Erythroblast (primary cell): ENCODE results near the gene ITGAD.

Experiments
- GATA1 ChIP-seq: IDR thresholded peaks from 2 replicates; pipeline ENCODE4 v1.6.1; 2011; ENCODE audit warnings: low read depth, mild to moderate bottlenecking, control low read depth, low read length, moderate library complexity
- POLR2A ChIP-seq: IDR thresholded peaks from 2 replicates; pipeline ENCODE4 v1.6.1; 2011; ENCODE audit warnings: mild to moderate bottlenecking, low read length

DNA sequence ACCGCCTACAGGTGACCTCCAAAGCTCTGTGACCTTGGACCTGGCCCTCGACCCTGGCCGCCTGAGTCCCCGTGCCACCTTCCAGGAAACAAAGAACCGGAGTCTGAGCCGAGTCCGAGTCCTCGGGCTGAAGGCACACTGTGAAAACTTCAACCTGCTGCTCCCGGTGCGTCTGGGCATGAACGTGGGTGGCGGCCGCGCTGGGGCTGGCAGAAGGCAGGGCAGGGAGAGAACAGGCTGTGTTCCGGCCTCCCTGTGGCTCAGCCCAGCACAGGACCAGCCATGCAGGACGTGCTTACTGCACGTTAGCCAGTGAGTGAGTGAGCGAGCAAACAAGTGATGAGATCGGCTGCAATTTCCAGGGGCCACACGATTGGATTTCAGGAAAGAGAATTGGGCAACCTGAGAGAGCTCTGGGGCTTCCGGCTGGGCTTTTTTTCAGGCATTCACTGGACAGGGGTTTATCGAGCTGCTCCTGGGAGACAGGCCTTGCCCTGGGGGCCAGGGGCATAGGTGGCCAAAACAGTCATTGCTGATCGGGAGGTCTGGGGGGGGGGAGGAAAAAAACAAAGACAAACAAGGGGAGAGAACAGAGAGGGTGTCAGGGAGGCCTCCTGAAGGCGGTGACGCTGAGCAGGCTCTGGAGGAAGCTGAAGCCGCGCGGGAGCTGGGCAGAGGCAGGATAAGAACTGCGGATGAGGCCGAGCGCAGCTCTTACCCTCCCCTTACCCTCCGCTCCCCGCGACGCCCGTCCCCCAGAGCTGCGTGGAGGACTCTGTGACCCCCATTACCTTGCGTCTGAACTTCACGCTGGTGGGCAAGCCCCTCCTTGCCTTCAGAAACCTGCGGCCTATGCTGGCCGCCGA lies 21.3 kb upstream of the ITGAD start:
- TF ChIP-seq POLR2A (no peak), GATA1 (no peak)
